HepG2 (cell line): ENCODE data around the gene ZMIZ1. TPM values are rescaled to one million over a fixed set of nuclear protein-coding genes. Genes with fewer than 3 reads are reported as not detected.

Experiments used
- DDIT3 ChIP-seq: sonication (generic); formaldehyde crosslinking; IDR thresholded peaks from 2 replicates; pipeline ENCODE4 v1.4.0; 2020; ENCODE audit warnings: mild to moderate bottlenecking, missing genetic modification reagents
- ERF ChIP-seq: IDR thresholded peaks from 2 replicates; pipeline ENCODE4 v1.6.1; 2018; ENCODE audit warnings: missing biosample characterization, missing genetic modification reagents
- IRX3 ChIP-seq: sonication (generic); formaldehyde crosslinking; IDR thresholded peaks from 2 replicates; pipeline ENCODE4 v1.8.1; 2023; ENCODE audit warnings: mild to moderate bottlenecking, low read depth, missing genetic modification reagents, borderline replicate concordance
- MAFK ChIP-seq, 2 experiments: IDR thresholded peaks in 1 of 2; conservative IDR thresholded peaks in 1 of 2; 2 replicates each; pipeline ENCODE4 v1.6.1; 2011; ENCODE audit warnings: improper control_type of control experiment in 2 of 2, low read length in 2 of 2
- MAZ ChIP-seq, 2 experiments: sonication (generic) in 1 of 2; formaldehyde crosslinking in 1 of 2; IDR thresholded peaks; 2 replicates each; pipeline versions ENCODE4 v1.5.0 to v1.6.1; 2012 to 2020; ENCODE audit warnings: low read depth in 2 of 2, mild to moderate bottlenecking in 2 of 2, borderline replicate concordance in 1 of 2, improper control_type of control experiment in 1 of 2, low read length in 1 of 2, missing genetic modification reagents in 1 of 2, moderate library complexity in 1 of 2
- NCOA2 ChIP-seq: sonication (generic); formaldehyde crosslinking; IDR thresholded peaks from 2 replicates; pipeline ENCODE4 v1.8.0; 2022; ENCODE audit warnings: inconsistent platforms
- NFKB2 ChIP-seq: sonication (generic); formaldehyde crosslinking; IDR thresholded peaks from 2 replicates; pipeline ENCODE4 v1.4.0; 2020; ENCODE audit warnings: missing genetic modification reagents, borderline replicate concordance
- PAXIP1 ChIP-seq: sonication (generic); formaldehyde crosslinking; conservative IDR thresholded peaks from 2 replicates; pipeline ENCODE4 v1.4.0; 2020; ENCODE audit warnings: mild to moderate bottlenecking, missing genetic modification reagents, moderate library complexity
- PBX2 ChIP-seq: IDR thresholded peaks from 2 replicates; pipeline ENCODE4 v1.6.1; 2016; ENCODE audit warnings: control low read depth
- RFX3 ChIP-seq: IDR thresholded peaks from 2 replicates; pipeline ENCODE4 v1.6.1; 2016; ENCODE audit warnings: missing biosample characterization, missing genetic modification reagents
- SETDB1 ChIP-seq: sonication (generic); formaldehyde crosslinking; IDR thresholded peaks from 2 replicates; pipeline ENCODE4 v1.5.1; 2020; ENCODE audit warnings: missing genetic modification reagents, mild to moderate bottlenecking, borderline replicate concordance
- SRY ChIP-seq: sonication (generic); formaldehyde crosslinking; IDR thresholded peaks from 2 replicates; pipeline ENCODE4 v1.8.0; 2022; ENCODE audit warnings: mild to moderate bottlenecking, missing genetic modification reagents
- TBP ChIP-seq: sonication (generic); formaldehyde crosslinking; IDR thresholded peaks from 2 replicates; pipeline ENCODE4 v1.5.0; 2020; ENCODE audit warnings: missing genetic modification reagents
- ZEB1 ChIP-seq: IDR thresholded peaks from 2 replicates; pipeline ENCODE4 v1.6.1; 2012; ENCODE audit warnings: mild to moderate bottlenecking, low read depth, inconsistent platforms; ENCODE audit not compliant: insufficient replicate concordance
- ZFY ChIP-seq: sonication (generic); formaldehyde crosslinking; IDR thresholded peaks from 2 replicates; pipeline ENCODE4 v1.4.0; 2020; ENCODE audit warnings: missing genetic modification reagents
- ZNF350 ChIP-seq: sonication (generic); formaldehyde crosslinking; IDR thresholded peaks from 2 replicates; pipeline ENCODE4 v1.4.0; 2020; ENCODE audit warnings: mild to moderate bottlenecking, low read depth, missing genetic modification reagents, borderline replicate concordance
- ZNF362 ChIP-seq: sonication (generic); formaldehyde crosslinking; IDR thresholded peaks from 2 replicates; pipeline ENCODE4 v1.4.0; 2020; ENCODE audit warnings: missing genetic modification reagents, mild to moderate bottlenecking, borderline replicate concordance
- ZNF7 ChIP-seq: IDR thresholded peaks from 2 replicates; pipeline ENCODE4 v1.6.1; 2016; ENCODE audit warnings: missing biosample characterization, missing genetic modification reagents
- polyA plus RNA-seq, 8 experiments: library from polyadenylated mRNA; depleted of rRNA in 3 of 8; stranded (reverse) in 7 of 8; unstranded in 1 of 8; fragments of >200 nt; fragmentation: Illumina TruSeq in 4 of 8; extraction: Trizol in 4 of 8; gene quantifications; 2 replicates each; pipeline versions ENCODE4 v1.2.1 to v1.2.3, GENCODE V29; 2011 to 2016; ENCODE audit warnings: low read depth in 4 of 8, missing spikeins in 1 of 8, mixed read lengths in 1 of 8; ENCODE audit not compliant: insufficient read depth in 1 of 8
- total RNA-seq, 5 experiments: library from RNA; depleted of rRNA; stranded (reverse); fragments of >200 nt; fragmentation: Illumina TruSeq; extraction: Trizol; gene quantifications; 2 replicates each; pipeline ENCODE4 v1.2.3, GENCODE V29; 2016; ENCODE audit warnings: low read depth in 1 of 5
- TF ChIP-seq, protein P1 (sequence below): sonication (generic); formaldehyde crosslinking; IDR thresholded peaks from 2 replicates; pipeline ENCODE4 v1.4.0; 2020; ENCODE audit warnings: missing genetic modification reagents

The ZMIZ1 gene
- total and polyA plus RNA-seq, 2 of the 13 experiments (the other 11 are each of a cell fraction or from before 2014, with no cell fraction given), result 5.3 to 10.2 TPM

GRCh38 chr10:79185067-79185774 lies 116.5 kb downstream of the ZMIZ1 start (continued):
- TF ChIP-seq PAXIP1 (CRISPR knock-in tag) (peak; percentile 77), TBP (CRISPR knock-in tag) (no peak), MAZ (IDR thresholded peaks at IDR 0.05; ENCODE audit: borderline replicate concordance, low read depth, low read length) (no peak), MAZ (CRISPR knock-in tag; IDR thresholded peaks at IDR 0.05; ENCODE audit: low read depth) (no peak), ZNF7 (CRISPR knock-in tag) (peak; percentile 38; the same call in 1 of the 2 replicates), DDIT3 (no peak), RFX3 (CRISPR knock-in tag) (peak; percentile 47), ZNF350 (no peak), SRY (CRISPR knock-in tag) (no peak), PBX2 (CRISPR knock-in tag) (peak; percentile 30; the same call in 1 of the 2 replicates), ZFY (CRISPR knock-in tag) (no peak), IRX3 (CRISPR knock-in tag) (no peak), SETDB1 (CRISPR knock-in tag) (no peak), ZNF362 (CRISPR knock-in tag) (peak; percentile 89), NCOA2 (peak; percentile 87), MAFK (conservative IDR thresholded peaks at IDR 0.05 in 1 of 2, IDR thresholded peaks at IDR 0.05 in 1 of 2; ENCODE audit: low read length in 2 of 2) (peak; percentile 33 to 70; a peak in 2 of 4 replicates), ERF (CRISPR knock-in tag) (no peak), NFKB2 (CRISPR knock-in tag) (no peak), ZEB1 (peak; percentile 46)
- TF ChIP-seq, protein P1, sequence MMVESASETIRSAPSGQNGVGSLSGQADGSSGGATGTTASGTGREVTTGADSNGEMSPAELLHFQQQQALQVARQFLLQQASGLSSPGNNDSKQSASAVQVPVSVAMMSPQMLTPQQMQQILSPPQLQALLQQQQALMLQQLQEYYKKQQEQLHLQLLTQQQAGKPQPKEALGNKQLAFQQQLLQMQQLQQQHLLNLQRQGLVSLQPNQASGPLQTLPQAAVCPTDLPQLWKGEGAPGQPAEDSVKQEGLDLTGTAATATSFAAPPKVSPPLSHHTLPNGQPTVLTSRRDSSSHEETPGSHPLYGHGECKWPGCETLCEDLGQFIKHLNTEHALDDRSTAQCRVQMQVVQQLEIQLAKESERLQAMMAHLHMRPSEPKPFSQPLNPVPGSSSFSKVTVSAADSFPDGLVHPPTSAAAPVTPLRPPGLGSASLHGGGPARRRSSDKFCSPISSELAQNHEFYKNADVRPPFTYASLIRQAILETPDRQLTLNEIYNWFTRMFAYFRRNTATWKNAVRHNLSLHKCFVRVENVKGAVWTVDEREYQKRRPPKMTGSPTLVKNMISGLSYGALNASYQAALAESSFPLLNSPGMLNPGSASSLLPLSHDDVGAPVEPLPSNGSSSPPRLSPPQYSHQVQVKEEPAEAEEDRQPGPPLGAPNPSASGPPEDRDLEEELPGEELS (CRISPR knock-in tag), result peak; percentile 85
